Hepatocyte (in vitro differentiated cells): ENCODE measurements around the gene KSR2. TPM values are rescaled to one million over a fixed set of nuclear protein-coding genes. Genes with fewer than 3 reads are reported as not detected.

Source experiments
- DNase-seq: peaks from one replicate; pipeline ENCODE4 v3.0.0-alpha.2; 2016; ENCODE audit warnings: low spot score
- H2AFZ ChIP-seq: fragments of 200-600 bp; sonication (generic); 2 replicates; pipeline ENCODE4 v1.6.0; 2016; ENCODE audit warnings: antibody characterized with exemption, mild to moderate bottlenecking
- H3K27ac ChIP-seq: fragments of 200-600 bp; sonication (generic); 2 replicates; pipeline ENCODE4 v1.5.1; 2016; ENCODE audit warnings: mild to moderate bottlenecking
- H3K27me3 ChIP-seq: fragments of 200-600 bp; sonication (generic); 2 replicates; pipeline ENCODE4 v1.6.1; 2016
- H3K36me3 ChIP-seq: fragments of 200-600 bp; sonication (generic); replicated peaks from 2 replicates; pipeline ENCODE4 v1.5.1; 2016; ENCODE audit warnings: low read depth; ENCODE audit not compliant: insufficient read depth
- H3K4me1 ChIP-seq: fragments of 200-600 bp; sonication (generic); 2 replicates; pipeline ENCODE4 v1.5.1; 2016; ENCODE audit warnings: mild to moderate bottlenecking, moderate library complexity; ENCODE audit not compliant: insufficient read depth
- H3K4me2 ChIP-seq: fragments of 200-600 bp; sonication (generic); 2 replicates; pipeline ENCODE4 v1.6.0; 2016
- H3K4me3 ChIP-seq: fragments of 200-600 bp; sonication (generic); 2 replicates; pipeline ENCODE4 v1.5.1; 2016; ENCODE audit warnings: mild to moderate bottlenecking
- H3K79me2 ChIP-seq: fragments of 200-600 bp; sonication (generic); 2 replicates; pipeline ENCODE4 v1.6.0; 2017; ENCODE audit warnings: mild to moderate bottlenecking
- H3K9me2 ChIP-seq: fragments of 200-600 bp; sonication (generic); replicated peaks from 2 replicates; pipeline ENCODE4 v1.6.0; 2017; ENCODE audit warnings: mild to moderate bottlenecking; ENCODE audit not compliant: insufficient read depth
- H3K9me3 ChIP-seq: fragments of 200-600 bp; sonication (generic); 2 replicates; pipeline ENCODE4 v1.5.1; 2016; ENCODE audit warnings: low read depth, mild to moderate bottlenecking
- H4K20me1 ChIP-seq: fragments of 200-600 bp; sonication (generic); 2 replicates; pipeline ENCODE4 v1.6.0; 2016; ENCODE audit warnings: mild to moderate bottlenecking; ENCODE audit not compliant: insufficient read depth, poor library complexity, severe bottlenecking
- EZH2 ChIP-seq: fragments of 200-600 bp; sonication (generic); IDR thresholded peaks from 2 replicates; pipeline ENCODE4 v1.6.1; 2016; ENCODE audit warnings: antibody characterized with exemption, mild to moderate bottlenecking, borderline replicate concordance
- EZH2phosphoT487 ChIP-seq: fragments of 200-600 bp; sonication (generic); IDR thresholded peaks from one replicate; pipeline ENCODE4 v1.6.1; 2018; ENCODE audit warnings: antibody characterized with exemption, mild to moderate bottlenecking, low read depth, moderate library complexity; ENCODE audit not compliant: unreplicated experiment, severe bottlenecking
- WGBS: methylation state at CpG from one replicate; pipeline ENCODE4 v1.1.6; 2016; ENCODE audit warnings: low lambda C conversion rate; ENCODE audit errors: missing lambda C conversion rate; 5-methylcytosine and 5-hydroxymethylcytosine counted together
- polyA plus RNA-seq: library from polyadenylated mRNA; unstranded; fragments of >200 nt; fragmentation: Nextera tagmentation; extraction: Ambion mirVana; gene quantifications from 2 replicates; pipeline ENCODE4 v1.2.1, GENCODE V29; 2016
- total RNA-seq: library from RNA; depleted of rRNA; stranded (reverse); fragments of >200 nt; gene quantifications from 2 replicates; pipeline ENCODE4 v1.2.3, GENCODE V29; 2014
- TF ChIP-seq, protein P1 (sequence below): fragments of 200-600 bp; sonication (generic); IDR thresholded peaks from 2 replicates; pipeline ENCODE4 v1.5.1; 2016; ENCODE audit warnings: antibody characterized with exemption, mild to moderate bottlenecking; ENCODE audit not compliant: poor library complexity

Gene KSR2
- total and polyA plus RNA-seq, 2 experiments from 2014 or later = 0.37 to 0.46 TPM

DNA sequence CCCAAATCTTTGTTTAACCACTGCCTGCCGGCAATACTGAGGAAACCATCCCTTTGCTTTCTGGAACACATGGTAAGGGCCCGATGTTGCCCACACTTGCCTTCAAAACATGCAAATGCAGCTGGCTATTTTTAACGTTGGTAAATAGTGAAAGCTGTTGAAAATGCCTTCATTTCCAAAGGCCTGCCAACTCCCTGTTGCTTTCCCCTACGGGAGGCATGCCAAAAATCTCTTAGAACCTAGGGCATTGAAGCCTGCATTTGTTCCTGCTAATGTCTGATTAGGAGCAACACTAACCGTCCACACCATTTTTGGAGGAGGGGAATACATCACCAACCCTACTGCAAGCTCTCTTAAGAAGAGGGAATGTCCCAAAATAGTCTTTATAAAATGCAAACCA is 454.8 kb downstream of the KSR2 start:
- H3K27ac ChIP-seq = no peak overlapping the region
- TF ChIP-seq EZH2 (no peak), EZH2phosphoT487 (no peak)
- TF ChIP-seq, protein P1, sequence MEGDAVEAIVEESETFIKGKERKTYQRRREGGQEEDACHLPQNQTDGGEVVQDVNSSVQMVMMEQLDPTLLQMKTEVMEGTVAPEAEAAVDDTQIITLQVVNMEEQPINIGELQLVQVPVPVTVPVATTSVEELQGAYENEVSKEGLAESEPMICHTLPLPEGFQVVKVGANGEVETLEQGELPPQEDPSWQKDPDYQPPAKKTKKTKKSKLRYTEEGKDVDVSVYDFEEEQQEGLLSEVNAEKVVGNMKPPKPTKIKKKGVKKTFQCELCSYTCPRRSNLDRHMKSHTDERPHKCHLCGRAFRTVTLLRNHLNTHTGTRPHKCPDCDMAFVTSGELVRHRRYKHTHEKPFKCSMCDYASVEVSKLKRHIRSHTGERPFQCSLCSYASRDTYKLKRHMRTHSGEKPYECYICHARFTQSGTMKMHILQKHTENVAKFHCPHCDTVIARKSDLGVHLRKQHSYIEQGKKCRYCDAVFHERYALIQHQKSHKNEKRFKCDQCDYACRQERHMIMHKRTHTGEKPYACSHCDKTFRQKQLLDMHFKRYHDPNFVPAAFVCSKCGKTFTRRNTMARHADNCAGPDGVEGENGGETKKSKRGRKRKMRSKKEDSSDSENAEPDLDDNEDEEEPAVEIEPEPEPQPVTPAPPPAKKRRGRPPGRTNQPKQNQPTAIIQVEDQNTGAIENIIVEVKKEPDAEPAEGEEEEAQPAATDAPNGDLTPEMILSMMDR = no peak

DNA sequence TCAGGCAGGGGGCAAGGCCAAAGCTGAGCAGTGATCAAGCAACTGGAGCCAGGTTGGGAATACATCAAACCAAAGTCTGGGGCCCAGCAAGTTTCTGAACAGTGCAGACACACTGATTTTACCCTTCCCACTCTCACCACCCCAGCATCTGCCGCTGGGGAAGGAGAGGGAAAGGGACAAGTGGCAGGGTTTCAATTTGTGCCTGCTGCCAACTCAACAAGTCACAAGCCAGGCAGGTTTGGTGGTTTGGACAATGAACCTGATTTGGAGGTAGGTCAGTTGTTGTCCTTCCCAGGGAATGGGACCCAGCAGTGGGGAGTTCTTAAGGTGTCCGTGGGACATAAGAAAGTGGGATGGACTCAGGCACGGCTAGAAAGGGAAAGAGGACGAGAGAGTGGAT is 455.4 kb downstream of the KSR2 start:
- Histone ChIP-seq H3K4me2 (no peak overlapping the region), H3K9me2 (no peaks in the 10 kb centered on the region), H3K9me3 (no peaks in the 10 kb centered on the region), H3K27me3 (peaks cover 35% of the 10 kb centered on the region), H3K79me2 (no peaks in the 10 kb centered on the region), H3K36me3 (no peaks in the 10 kb centered on the region), H4K20me1 (no peaks in the 10 kb centered on the region), H2AFZ (no peak overlapping the region), H3K27ac (no peak overlapping the region), H3K4me1 (no peaks in the 10 kb centered on the region), H3K4me3 (no peak overlapping the region)
- TF ChIP-seq EZH2 (no peak), EZH2phosphoT487 (no peak)
- TF ChIP-seq, protein P1 = no peak
- 79% methylated on average over 4 of the region's 4 CpGs for WGBS
- DNase-seq = no peak

More for the DNA sequence above, 454.8 kb downstream of the KSR2 start:
- Histone ChIP-seq H3K27me3 (peaks cover 33% of the 10 kb centered on the region), H3K36me3 (no peaks in the 10 kb centered on the region), H3K4me2 (no peak overlapping the region), H4K20me1 (no peaks in the 10 kb centered on the region), H2AFZ (no peak overlapping the region), H3K4me1 (peaks cover under 1% of the 10 kb centered on the region), H3K9me2 (no peaks in the 10 kb centered on the region), H3K9me3 (no peaks in the 10 kb centered on the region), H3K79me2 (no peaks in the 10 kb centered on the region), H3K4me3 (no peak overlapping the region)
- no peak for DNase-seq
- WGBS = 47% methylated on average over 5 of the region's 5 CpGs

DNA sequence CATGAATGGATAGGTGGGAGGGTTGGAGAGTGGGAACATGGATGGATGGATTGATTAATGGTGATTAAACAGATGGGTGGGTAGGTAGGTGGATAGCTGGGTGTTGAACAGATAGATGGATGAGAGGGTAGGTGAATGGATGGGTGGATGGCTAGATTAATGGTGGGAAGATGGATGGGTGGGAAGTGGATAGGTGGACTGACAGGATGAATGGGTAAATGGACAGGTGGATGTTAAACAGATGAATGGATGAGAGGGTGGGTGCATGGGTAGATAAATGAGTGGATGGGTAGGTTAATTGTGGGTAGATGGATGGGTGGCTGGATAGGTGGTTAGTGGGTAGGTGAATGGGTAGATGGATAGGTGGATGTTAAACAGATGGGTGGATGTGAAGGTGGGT is 460.3 kb downstream of the KSR2 start:
- Histone ChIP-seq H4K20me1 (no peaks in the 10 kb centered on the region), H3K36me3 (no peaks in the 10 kb centered on the region), H3K9me2 (no peaks in the 10 kb centered on the region), H3K4me3 (no peak overlapping the region), H3K4me2 (no peak overlapping the region), H3K27me3 (peaks cover 55% of the 10 kb centered on the region), H3K4me1 (no peaks in the 10 kb centered on the region), H3K9me3 (no peaks in the 10 kb centered on the region), H3K27ac (no peak overlapping the region), H2AFZ (no peak overlapping the region), H3K79me2 (no peaks in the 10 kb centered on the region)
- no peak for DNase-seq
- TF ChIP-seq, protein P1 = no peak

DNA sequence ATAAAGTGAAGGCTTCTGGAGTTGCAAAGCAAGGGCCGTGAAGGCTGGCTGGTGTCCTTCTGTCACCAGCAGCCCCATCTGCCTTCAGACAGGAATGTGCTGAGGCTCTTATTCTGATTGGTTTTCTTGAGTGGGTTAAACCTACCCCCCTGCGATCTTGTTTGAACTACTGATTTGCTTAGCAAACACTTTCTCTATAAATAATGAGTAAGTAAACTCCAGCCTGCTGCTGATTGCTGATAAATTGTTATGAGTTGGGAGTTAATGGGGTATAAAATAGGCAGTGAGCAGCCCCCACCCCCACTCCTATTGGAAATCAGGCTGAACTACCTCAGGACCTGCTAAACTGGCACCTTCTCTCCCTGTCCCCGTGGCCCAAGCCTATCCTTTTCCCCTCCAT is 461.2 kb downstream of the KSR2 start:
- no peak overlapping the region for H2AFZ ChIP-seq
- no peaks in the 10 kb centered on the region for H3K79me2 ChIP-seq
- H4K20me1 ChIP-seq = no peaks in the 10 kb centered on the region
- H3K9me3 ChIP-seq = no peaks in the 10 kb centered on the region
- DNase-seq = no peak
- H3K9me2 ChIP-seq = no peaks in the 10 kb centered on the region
- peaks cover 56% of the 10 kb centered on the region for H3K27me3 ChIP-seq
- TF ChIP-seq EZH2 (no peak), EZH2phosphoT487 (peak; percentile 66)
- TF ChIP-seq, protein P1 = no peak
- H3K27ac ChIP-seq = no peak overlapping the region
- no peak overlapping the region for H3K4me2 ChIP-seq
- no peaks in the 10 kb centered on the region for H3K4me1 ChIP-seq
- 28% methylated on average over 3 of the region's 3 CpGs for WGBS
- no peaks in the 10 kb centered on the region for H3K36me3 ChIP-seq
- no peak overlapping the region for H3K4me3 ChIP-seq
